Measurements from ENCODE around the gene CHAT. TPM values are rescaled to one million over a fixed set of nuclear protein-coding genes. Genes with fewer than 3 reads are reported as not detected.
A peak's percentile ranks its signal among the peaks of the same experiment; 100 is the strongest.
"Not testable (repeated sequence)": the region's sequence is repeated elsewhere in the genome, so short reads cannot be mapped to it uniquely, and the experiment has no call there.

Gene CHAT
- total and polyA plus RNA-seq, 4 donors, result not detected

DNA sequence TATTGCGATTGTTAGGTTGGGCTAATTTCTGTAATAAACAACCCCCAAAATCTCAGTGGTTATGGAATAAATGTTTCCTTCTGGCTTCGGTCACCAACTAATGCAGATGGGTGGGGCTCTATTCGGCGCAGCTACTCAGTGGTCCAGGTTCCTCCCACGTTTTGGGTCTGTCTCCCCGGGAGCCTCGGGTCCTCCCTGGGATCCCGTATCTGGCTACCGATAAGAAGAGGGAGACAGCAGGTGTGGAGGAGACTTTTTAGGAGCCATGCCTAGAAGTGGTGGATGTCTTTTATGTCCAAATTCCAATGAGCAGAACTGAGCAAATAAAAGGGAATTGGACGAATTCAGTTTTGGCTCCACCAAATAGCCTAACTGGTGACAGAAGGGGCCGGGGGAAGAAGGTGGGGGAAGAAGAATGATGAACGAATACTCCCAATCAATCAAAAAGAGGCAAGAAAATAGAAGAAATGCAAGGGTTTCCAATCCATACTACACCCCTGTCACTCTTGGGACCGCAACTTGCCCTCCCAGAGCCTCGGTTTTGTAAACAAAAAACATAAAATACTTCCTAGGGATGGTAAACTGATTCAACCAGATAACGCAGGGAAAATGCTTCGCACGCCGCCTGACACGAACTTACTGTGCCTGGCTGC lies 65.1 kb downstream of the CHAT start:
- H3K9ac ChIP-seq (ENCODE audit: insufficient read depth in 1 of 2, low read length in 2 of 2), result no peak overlapping the region
- no peak overlapping the region for H3K27ac ChIP-seq (ENCODE audit: low read depth in 1 of 2, low read length in 1 of 2)
- ATAC-seq (ENCODE audit: insufficient read depth, low FRiP score), result no peak
- peaks cover 0 to 16% (median 15%) of the 10 kb centered on the region in 3 donors for H3K27me3 ChIP-seq (ENCODE audit: control insufficient read depth in 3 of 3, insufficient read depth in 3 of 3, low read length in 2 of 3)
- no peak overlapping the region for H3K4me3 ChIP-seq
- TF ChIP-seq, protein P1, sequence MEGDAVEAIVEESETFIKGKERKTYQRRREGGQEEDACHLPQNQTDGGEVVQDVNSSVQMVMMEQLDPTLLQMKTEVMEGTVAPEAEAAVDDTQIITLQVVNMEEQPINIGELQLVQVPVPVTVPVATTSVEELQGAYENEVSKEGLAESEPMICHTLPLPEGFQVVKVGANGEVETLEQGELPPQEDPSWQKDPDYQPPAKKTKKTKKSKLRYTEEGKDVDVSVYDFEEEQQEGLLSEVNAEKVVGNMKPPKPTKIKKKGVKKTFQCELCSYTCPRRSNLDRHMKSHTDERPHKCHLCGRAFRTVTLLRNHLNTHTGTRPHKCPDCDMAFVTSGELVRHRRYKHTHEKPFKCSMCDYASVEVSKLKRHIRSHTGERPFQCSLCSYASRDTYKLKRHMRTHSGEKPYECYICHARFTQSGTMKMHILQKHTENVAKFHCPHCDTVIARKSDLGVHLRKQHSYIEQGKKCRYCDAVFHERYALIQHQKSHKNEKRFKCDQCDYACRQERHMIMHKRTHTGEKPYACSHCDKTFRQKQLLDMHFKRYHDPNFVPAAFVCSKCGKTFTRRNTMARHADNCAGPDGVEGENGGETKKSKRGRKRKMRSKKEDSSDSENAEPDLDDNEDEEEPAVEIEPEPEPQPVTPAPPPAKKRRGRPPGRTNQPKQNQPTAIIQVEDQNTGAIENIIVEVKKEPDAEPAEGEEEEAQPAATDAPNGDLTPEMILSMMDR (IDR thresholded peaks at IDR 0.05; ENCODE audit: control extremely low read depth, extremely low read depth), result no peak
- peaks cover 0 to 13% (median 0%) of the 10 kb centered on the region in 4 donors for H3K9me3 ChIP-seq (ENCODE audit: control insufficient read depth in 4 of 4, insufficient read depth in 3 of 4, low read length in 3 of 4)
- H3K4me1 ChIP-seq (ENCODE audit: control insufficient read depth in 5 of 5, insufficient read depth in 5 of 5, low read length in 5 of 5), result peaks cover 0 to 5% (median 0%) of the 10 kb centered on the region in 5 donors
- no peak for DNase-seq
- WGBS, 2 donors, result 14 to 20% methylated on average over 19 of the region's 19 CpGs
- H3K36me3 ChIP-seq (ENCODE audit: control insufficient read depth in 4 of 4, insufficient read depth in 4 of 4, low read length in 4 of 4), result no peaks in the 10 kb centered on the region

DNA sequence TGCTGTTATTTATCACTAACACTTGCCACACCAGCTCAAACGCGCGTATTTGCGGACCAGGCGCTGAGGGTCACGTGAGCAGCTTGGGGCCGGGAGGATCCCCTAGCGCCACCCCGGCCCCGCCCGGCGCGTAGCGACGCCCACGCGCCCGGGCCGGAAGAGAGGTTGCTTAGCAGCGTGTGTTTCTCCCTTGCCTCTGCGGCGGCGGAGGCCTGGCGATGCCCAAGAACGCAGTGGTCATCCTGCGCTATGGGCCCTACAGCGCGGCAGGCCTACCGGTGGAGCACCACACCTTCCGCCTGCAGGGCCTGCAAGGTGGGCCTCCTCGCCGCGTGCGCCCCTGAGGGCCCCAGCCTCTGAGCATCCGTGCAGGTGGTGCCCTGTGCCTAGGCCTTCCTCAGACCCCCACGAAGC lies 65.7 kb downstream of the CHAT start, which contains the start of gene C10orf53:
TSS of gene C10orf53 (plus strand) at position 172 of the 414 bp plus-strand sequence. CDS start at position 219, 47 bp downstream.
- Histone ChIP-seq H3K27ac (ENCODE audit: low read depth in 1 of 2, low read length in 1 of 2) (no peak within 1 kb of the TSS), H3K4me3 (no peak within 1 kb of the TSS), H3K27me3 (ENCODE audit: control insufficient read depth in 3 of 3, insufficient read depth in 3 of 3, low read length in 2 of 3) (peaks cover 0 to 16% (median 15%) of the 10 kb centered on the region in 3 donors), H3K4me1 (ENCODE audit: control insufficient read depth in 5 of 5, insufficient read depth in 5 of 5, low read length in 5 of 5) (peaks cover 0 to 5% (median 0%) of the 10 kb centered on the region in 5 donors), H3K9me3 (ENCODE audit: control insufficient read depth in 4 of 4, insufficient read depth in 3 of 4, low read length in 3 of 4) (peaks cover 0 to 13% (median 0%) of the 10 kb centered on the region in 4 donors), H3K9ac (ENCODE audit: insufficient read depth in 1 of 2, low read length in 2 of 2) (no peak within 1 kb of the TSS), H3K36me3 (ENCODE audit: control insufficient read depth in 4 of 4, insufficient read depth in 4 of 4, low read length in 4 of 4) (no peaks in the 10 kb centered on the region)
- TF ChIP-seq, protein P1 (IDR thresholded peaks at IDR 0.05; ENCODE audit: control extremely low read depth, extremely low read depth), result no peak
- ATAC-seq (ENCODE audit: insufficient read depth, low FRiP score), result no peak
- peak; percentile 68 to 76 (median 70) for DNase-seq
- 10 to 11% methylated on average over 34 to 36 of the region's 36 CpGs for WGBS, 2 donors

DNA sequence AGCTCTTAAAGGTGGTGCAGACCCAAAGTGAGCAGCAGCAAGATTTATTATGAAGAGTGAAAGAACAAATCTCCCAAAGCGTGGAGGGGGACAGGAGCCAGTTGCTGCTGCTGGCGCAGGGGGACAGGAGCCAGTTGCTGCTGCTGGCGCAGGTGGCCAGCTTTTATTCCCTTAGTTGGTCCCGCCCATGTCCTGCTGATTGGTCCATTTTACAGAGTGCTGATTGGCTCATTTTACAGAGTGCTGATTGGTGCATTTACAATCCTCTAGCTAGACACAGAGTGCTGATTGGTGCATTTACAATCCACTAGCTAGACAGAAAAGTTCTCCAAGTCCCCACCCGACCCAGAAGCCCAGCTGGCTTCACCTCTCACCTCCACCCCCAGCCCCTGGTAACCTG lies 68.6 kb downstream of the CHAT start:
- H3K36me3 ChIP-seq (ENCODE audit: control insufficient read depth in 4 of 4, insufficient read depth in 4 of 4, low read length in 4 of 4); ATAC-seq (ENCODE audit: insufficient read depth, low FRiP score); H3K27ac ChIP-seq (ENCODE audit: low read depth in 1 of 2, low read length in 1 of 2); H3K9ac ChIP-seq (ENCODE audit: insufficient read depth in 1 of 2, low read length in 2 of 2); H3K4me3 ChIP-seq; DNase-seq; H3K4me1 ChIP-seq (ENCODE audit: control insufficient read depth in 5 of 5, insufficient read depth in 5 of 5, low read length in 5 of 5): not testable (repeated sequence)
- 74 to 85% methylated on average over 4 to 5 of the region's 5 CpGs for WGBS, 2 donors
- Histone ChIP-seq H3K9me3 (ENCODE audit: control insufficient read depth in 4 of 4, insufficient read depth in 3 of 4, low read length in 3 of 4) (peaks cover 0 to 17% (median 4%) of the 10 kb centered on the region in 4 donors), H3K27me3 (ENCODE audit: control insufficient read depth in 3 of 3, insufficient read depth in 3 of 3, low read length in 2 of 3) (peaks cover 0 to 12% (median 11%) of the 10 kb centered on the region in 3 donors)

DNA sequence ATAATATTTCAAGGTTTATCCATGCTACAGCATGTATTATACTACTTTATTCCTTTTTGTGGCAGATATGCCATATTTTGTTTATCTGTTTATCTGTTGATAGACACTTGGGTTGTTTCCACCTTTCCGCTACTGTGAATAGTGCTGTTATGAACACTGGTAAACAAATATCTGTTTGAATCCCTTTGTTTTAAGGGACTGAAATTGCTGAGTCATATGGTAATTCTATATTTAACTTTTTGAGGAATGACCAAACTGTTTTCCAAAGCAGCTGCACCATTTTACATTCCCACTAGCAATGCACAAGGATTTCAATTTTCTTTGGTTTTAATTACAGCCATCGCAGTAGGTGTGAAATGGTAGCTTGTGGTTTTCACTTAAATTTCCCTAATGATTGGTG lies 69.0 kb downstream of the CHAT start:
- Histone ChIP-seq H3K27me3 (ENCODE audit: control insufficient read depth in 3 of 3, insufficient read depth in 3 of 3, low read length in 2 of 3) (peaks cover 0 to 14% (median 12%) of the 10 kb centered on the region in 3 donors), H3K9me3 (ENCODE audit: control insufficient read depth in 4 of 4, insufficient read depth in 3 of 4, low read length in 3 of 4) (peaks cover 0 to 19% (median 4%) of the 10 kb centered on the region in 4 donors), H3K9ac (ENCODE audit: insufficient read depth in 1 of 2, low read length in 2 of 2) (no peak overlapping the region), H3K4me1 (ENCODE audit: control insufficient read depth in 5 of 5, insufficient read depth in 5 of 5, low read length in 5 of 5) (peaks cover 0 to 5% (median 0%) of the 10 kb centered on the region in 5 donors), H3K27ac (ENCODE audit: low read depth in 1 of 2, low read length in 1 of 2) (no peak overlapping the region), H3K36me3 (ENCODE audit: control insufficient read depth in 4 of 4, insufficient read depth in 4 of 4, low read length in 4 of 4) (no peaks in the 10 kb centered on the region), H3K4me3 (no peak overlapping the region)
- TF ChIP-seq, protein P1 (IDR thresholded peaks at IDR 0.05; ENCODE audit: control extremely low read depth, extremely low read depth), result no peak
- DNase-seq (no peak), ATAC-seq (ENCODE audit: insufficient read depth, low FRiP score) (no peak)
- WGBS, 2 donors, result 91 to 97% methylated on average over 2 of the region's 2 CpGs

All from lung (tissue), 12 donors.